ENCODE measurements around the gene TGFBI. TPM values are rescaled to one million over a fixed set of nuclear protein-coding genes. Genes with fewer than 3 reads are reported as not detected.

The TGFBI gene
- total and polyA plus RNA-seq, 9 of the 15 experiments (the other 6 are each of a cell fraction or from before 2014, with no cell fraction given) = 0.05 to 0.62 (median 0.08) TPM; not detected in 6

DNA sequence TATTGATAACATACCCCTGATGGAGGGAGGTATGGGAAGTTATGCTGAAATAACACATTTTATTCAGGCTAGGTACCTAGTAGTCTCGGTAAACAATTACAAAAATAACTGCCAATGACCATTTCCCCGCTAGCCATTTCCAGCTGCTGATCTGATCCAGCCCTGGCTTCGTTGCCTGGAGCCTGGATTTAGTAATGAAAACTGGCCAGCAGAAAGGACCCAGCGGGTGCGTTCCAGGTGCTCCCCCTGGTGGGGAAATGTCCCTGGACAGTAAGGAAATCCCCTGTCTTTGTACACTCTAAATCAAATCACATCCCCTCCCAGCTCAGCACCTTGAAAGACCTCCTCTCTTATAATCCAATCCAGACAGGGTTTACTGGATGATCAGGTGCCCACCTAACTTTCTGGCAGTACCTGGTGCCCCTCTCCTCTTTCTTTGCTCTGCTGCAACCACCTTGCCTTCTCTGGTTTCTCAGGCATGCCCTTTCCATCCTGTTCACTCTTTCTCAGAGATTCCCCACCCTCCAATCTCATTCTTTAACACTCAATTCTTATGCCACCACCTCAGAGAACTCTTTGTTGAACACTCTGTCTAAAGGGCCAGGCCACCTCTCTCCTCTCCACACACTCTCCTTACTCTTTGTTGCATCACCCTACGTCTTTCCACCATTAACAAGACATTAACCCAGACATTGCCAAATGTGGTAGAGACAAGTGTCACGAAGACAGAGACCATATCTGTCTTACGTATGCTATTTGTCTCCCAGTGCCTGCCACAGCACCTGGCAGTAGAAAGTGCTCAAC is 53.8 kb downstream of the TGFBI start (continued):
- TF ChIP-seq ZNF143 (CRISPR knock-in tag; IDR thresholded peaks at IDR 0.05) (no peak), HDAC3 (IDR thresholded peaks at IDR 0.05; ENCODE audit: borderline replicate concordance, partially characterized antibody) (peak; percentile 16), IRF2 (CRISPR knock-in tag; IDR thresholded peaks at IDR 0.05) (no peak), PHF21A (IDR thresholded peaks at IDR 0.05; ENCODE audit: borderline replicate concordance, low read depth) (no peak), MXI1 (IDR thresholded peaks at IDR 0.05; ENCODE audit: low read depth, low read length) (no peak), ZZZ3 (IDR thresholded peaks at IDR 0.05) (no peak), ZNF830 (CRISPR knock-in tag; IDR thresholded peaks at IDR 0.05) (0 out of 2 replicates have a peak, but pooled peaks have one; percentile 34), FOXP1 (CRISPR knock-in tag; IDR thresholded peaks at IDR 0.05) (no peak), TRIM24 (IDR thresholded peaks at IDR 0.05) (peak; percentile 89 to 91; a peak in 3 of 4 replicates), FOXA1 (IDR thresholded peaks at IDR 0.05; ENCODE audit: borderline replicate concordance) (no peak), JUN (IDR thresholded peaks at IDR 0.05; ENCODE audit: borderline replicate concordance, low read depth, low read length) (no peak), JUN (CRISPR knock-in tag; IDR thresholded peaks at IDR 0.05; ENCODE audit: borderline replicate concordance) (no peak), ZNF232 (CRISPR knock-in tag; IDR thresholded peaks at IDR 0.05) (no peak), RCOR1 (IDR thresholded peaks at IDR 0.05; ENCODE audit: borderline replicate concordance in 1 of 2, low read depth in 2 of 2, low read length in 2 of 2) (peak in 1 of 2 experiments; percentile 48; a peak in 1 of 4 replicates), BACH1 (tag; IDR thresholded peaks at IDR 0.05) (peak; percentile 59)
- TF ChIP-seq, protein P1, sequence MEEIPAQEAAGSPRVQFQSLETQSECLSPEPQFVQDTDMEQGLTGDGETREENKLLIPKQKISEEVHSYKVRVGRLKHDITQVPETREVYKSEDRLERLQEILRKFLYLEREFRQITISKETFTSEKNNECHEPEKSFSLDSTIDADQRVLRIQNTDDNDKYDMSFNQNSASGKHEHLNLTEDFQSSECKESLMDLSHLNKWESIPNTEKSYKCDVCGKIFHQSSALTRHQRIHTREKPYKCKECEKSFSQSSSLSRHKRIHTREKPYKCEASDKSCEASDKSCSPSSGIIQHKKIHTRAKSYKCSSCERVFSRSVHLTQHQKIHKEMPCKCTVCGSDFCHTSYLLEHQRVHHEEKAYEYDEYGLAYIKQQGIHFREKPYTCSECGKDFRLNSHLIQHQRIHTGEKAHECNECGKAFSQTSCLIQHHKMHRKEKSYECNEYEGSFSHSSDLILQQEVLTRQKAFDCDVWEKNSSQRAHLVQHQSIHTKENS (CRISPR knock-in tag; IDR thresholded peaks at IDR 0.05) = no peak
- TF ChIP-seq, protein P2, sequence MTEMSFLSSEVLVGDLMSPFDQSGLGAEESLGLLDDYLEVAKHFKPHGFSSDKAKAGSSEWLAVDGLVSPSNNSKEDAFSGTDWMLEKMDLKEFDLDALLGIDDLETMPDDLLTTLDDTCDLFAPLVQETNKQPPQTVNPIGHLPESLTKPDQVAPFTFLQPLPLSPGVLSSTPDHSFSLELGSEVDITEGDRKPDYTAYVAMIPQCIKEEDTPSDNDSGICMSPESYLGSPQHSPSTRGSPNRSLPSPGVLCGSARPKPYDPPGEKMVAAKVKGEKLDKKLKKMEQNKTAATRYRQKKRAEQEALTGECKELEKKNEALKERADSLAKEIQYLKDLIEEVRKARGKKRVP (CRISPR knock-in tag; IDR thresholded peaks at IDR 0.05) = peak; percentile 90
- TF ChIP-seq, protein P3, sequence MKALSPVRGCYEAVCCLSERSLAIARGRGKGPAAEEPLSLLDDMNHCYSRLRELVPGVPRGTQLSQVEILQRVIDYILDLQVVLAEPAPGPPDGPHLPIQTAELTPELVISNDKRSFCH (CRISPR knock-in tag; IDR thresholded peaks at IDR 0.05) = no peak
- TF ChIP-seq, protein P3 (tag; IDR thresholded peaks at IDR 0.05) = no peak
- TF ChIP-seq, protein P4, sequence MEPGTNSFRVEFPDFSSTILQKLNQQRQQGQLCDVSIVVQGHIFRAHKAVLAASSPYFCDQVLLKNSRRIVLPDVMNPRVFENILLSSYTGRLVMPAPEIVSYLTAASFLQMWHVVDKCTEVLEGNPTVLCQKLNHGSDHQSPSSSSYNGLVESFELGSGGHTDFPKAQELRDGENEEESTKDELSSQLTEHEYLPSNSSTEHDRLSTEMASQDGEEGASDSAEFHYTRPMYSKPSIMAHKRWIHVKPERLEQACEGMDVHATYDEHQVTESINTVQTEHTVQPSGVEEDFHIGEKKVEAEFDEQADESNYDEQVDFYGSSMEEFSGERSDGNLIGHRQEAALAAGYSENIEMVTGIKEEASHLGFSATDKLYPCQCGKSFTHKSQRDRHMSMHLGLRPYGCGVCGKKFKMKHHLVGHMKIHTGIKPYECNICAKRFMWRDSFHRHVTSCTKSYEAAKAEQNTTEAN (CRISPR knock-in tag; IDR thresholded peaks at IDR 0.05) = no peak
- TF ChIP-seq, protein P5, sequence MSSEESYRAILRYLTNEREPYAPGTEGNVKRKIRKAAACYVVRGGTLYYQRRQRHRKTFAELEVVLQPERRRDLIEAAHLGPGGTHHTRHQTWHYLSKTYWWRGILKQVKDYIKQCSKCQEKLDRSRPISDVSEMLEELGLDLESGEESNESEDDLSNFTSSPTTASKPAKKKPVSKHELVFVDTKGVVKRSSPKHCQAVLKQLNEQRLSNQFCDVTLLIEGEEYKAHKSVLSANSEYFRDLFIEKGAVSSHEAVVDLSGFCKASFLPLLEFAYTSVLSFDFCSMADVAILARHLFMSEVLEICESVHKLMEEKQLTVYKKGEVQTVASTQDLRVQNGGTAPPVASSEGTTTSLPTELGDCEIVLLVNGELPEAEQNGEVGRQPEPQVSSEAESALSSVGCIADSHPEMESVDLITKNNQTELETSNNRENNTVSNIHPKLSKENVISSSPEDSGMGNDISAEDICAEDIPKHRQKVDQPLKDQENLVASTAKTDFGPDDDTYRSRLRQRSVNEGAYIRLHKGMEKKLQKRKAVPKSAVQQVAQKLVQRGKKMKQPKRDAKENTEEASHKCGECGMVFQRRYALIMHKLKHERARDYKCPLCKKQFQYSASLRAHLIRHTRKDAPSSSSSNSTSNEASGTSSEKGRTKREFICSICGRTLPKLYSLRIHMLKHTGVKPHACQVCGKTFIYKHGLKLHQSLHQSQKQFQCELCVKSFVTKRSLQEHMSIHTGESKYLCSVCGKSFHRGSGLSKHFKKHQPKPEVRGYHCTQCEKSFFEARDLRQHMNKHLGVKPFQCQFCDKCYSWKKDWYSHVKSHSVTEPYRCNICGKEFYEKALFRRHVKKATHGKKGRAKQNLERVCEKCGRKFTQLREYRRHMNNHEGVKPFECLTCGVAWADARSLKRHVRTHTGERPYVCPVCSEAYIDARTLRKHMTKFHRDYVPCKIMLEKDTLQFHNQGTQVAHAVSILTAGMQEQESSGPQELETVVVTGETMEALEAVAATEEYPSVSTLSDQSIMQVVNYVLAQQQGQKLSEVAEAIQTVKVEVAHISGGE (CRISPR knock-in tag; IDR thresholded peaks at IDR 0.05) = no peak
